ENCODE measurements around the gene PHLDB2.

PHLDB2 gene

DNA sequence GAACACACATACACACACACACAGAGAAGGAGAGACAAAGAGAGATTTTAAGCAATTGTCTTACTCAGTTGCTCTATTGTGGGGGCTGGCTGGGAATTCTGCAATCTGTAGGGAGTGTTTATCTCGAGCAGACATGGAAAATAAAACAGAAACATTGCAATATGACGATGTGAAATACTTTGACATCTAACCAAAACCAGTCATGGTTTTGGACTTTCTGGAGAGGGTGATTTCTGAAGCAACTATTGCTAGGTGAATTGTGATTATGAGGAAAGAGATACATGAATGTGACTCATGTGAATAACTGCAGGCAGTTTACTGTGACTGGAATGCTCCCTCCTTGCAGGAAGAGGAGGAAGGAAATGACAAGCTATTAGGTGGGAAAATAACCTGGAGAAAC is 12.3 kb upstream of the PHLDB2 start:
- Histone ChIP-seq H3K4me3 (ENCODE audit: severe bottlenecking) (no peak overlapping the region), H3K36me3 (ENCODE audit: low read depth) (peaks cover 29% of the 10 kb centered on the region), H3K4me1 (ENCODE audit: insufficient read depth, poor library complexity, severe bottlenecking) (peaks cover 47% of the 10 kb centered on the region), H3K27ac (ENCODE audit: poor library complexity, severe bottlenecking) (peak overlapping the region; percentile 73), H3K9me3 (ENCODE audit: severe bottlenecking) (no peaks in the 10 kb centered on the region), H3K27me3 (ENCODE audit: insufficient read depth, poor library complexity, severe bottlenecking) (no peaks in the 10 kb centered on the region)
- TF ChIP-seq, protein P1, sequence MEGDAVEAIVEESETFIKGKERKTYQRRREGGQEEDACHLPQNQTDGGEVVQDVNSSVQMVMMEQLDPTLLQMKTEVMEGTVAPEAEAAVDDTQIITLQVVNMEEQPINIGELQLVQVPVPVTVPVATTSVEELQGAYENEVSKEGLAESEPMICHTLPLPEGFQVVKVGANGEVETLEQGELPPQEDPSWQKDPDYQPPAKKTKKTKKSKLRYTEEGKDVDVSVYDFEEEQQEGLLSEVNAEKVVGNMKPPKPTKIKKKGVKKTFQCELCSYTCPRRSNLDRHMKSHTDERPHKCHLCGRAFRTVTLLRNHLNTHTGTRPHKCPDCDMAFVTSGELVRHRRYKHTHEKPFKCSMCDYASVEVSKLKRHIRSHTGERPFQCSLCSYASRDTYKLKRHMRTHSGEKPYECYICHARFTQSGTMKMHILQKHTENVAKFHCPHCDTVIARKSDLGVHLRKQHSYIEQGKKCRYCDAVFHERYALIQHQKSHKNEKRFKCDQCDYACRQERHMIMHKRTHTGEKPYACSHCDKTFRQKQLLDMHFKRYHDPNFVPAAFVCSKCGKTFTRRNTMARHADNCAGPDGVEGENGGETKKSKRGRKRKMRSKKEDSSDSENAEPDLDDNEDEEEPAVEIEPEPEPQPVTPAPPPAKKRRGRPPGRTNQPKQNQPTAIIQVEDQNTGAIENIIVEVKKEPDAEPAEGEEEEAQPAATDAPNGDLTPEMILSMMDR (IDR thresholded peaks at IDR 0.05; ENCODE audit: poor library complexity, severe bottlenecking): no peak
- ATAC-seq (ENCODE audit: low read depth) (peak; percentile 68), DNase-seq (ENCODE audit: low spot score) (no peak)

DNA sequence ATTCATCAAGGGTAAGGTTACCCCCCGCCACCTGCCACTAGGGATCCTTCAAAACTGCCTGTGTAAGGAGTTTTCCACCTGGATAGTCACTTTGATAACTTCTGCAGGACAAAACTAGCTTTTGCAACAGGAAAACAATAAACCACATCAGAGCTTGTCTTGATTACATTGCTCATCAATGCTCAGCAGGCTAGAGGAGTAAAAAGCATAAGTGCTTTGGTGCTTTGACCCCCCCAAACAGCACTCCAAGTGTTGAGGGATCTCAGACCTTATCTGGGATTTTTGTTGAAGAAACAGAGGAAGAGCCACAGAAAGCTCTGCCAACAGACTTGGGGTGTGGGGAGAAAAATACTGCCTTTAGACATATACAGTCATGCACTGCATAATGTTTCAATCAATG is 10.8 kb upstream of the PHLDB2 start:
- Histone ChIP-seq H3K4me3 (ENCODE audit: severe bottlenecking) (no peak overlapping the region), H3K36me3 (ENCODE audit: low read depth) (peaks cover 41% of the 10 kb centered on the region), H3K27ac (ENCODE audit: poor library complexity, severe bottlenecking) (peak overlapping the region; percentile 73), H3K4me1 (ENCODE audit: insufficient read depth, poor library complexity, severe bottlenecking) (peaks cover 56% of the 10 kb centered on the region), H3K27me3 (ENCODE audit: insufficient read depth, poor library complexity, severe bottlenecking) (no peaks in the 10 kb centered on the region), H3K9me3 (ENCODE audit: severe bottlenecking) (no peaks in the 10 kb centered on the region)
- TF ChIP-seq, protein P1 (IDR thresholded peaks at IDR 0.05; ENCODE audit: poor library complexity, severe bottlenecking): no peak
- ATAC-seq (ENCODE audit: low read depth) (no peak), DNase-seq (ENCODE audit: low spot score) (no peak)

DNA sequence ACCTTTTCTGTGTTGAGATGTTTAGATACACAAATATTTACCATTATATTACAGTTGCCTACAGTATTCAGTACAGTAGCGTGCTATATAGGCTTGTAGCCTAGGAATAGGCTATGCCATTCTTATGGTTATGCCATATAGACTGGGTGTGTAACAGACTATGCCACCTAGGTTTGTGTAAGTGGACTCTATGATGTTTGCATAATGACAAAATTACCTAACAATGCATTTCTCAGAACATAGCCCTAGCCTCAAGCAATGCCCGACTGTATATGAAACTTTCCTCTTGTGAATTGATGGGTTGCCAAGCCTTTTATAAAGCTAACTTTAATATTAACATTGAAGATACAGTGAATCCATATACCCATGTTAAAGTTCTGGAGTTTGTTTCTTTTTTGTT is 10.3 kb upstream of the PHLDB2 start:
- Histone ChIP-seq H3K27me3 (ENCODE audit: insufficient read depth, poor library complexity, severe bottlenecking) (no peaks in the 10 kb centered on the region), H3K27ac (ENCODE audit: poor library complexity, severe bottlenecking) (peak overlapping the region; percentile 73), H3K4me1 (ENCODE audit: insufficient read depth, poor library complexity, severe bottlenecking) (peaks cover 56% of the 10 kb centered on the region), H3K9me3 (ENCODE audit: severe bottlenecking) (no peaks in the 10 kb centered on the region), H3K36me3 (ENCODE audit: low read depth) (peaks cover 46% of the 10 kb centered on the region), H3K4me3 (ENCODE audit: severe bottlenecking) (no peak overlapping the region)
- DNase-seq (ENCODE audit: low spot score) (no peak), ATAC-seq (ENCODE audit: low read depth) (no peak)
- TF ChIP-seq, protein P1 (IDR thresholded peaks at IDR 0.05; ENCODE audit: poor library complexity, severe bottlenecking): no peak

DNA sequence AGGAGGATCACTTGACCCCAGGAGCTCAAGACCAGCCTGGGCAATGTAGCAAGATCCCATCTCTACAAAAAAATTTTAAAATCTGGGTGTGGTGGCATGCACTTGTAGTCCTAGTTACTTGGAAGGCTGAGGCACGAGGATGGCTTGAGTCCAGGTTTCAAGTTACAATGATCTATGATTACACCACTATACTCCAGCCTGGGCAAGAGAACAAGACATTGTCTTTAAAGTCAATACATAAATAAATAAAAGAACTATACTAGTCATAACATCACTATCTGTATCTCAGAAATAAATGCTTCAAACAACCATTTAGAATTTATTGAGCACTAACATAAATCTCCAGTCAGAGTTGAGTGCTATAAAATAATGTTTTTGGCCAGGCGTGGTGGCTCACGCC is 8.5 kb upstream of the PHLDB2 start:
- Histone ChIP-seq H3K9me3 (ENCODE audit: severe bottlenecking) (no peaks in the 10 kb centered on the region), H3K4me1 (ENCODE audit: insufficient read depth, poor library complexity, severe bottlenecking) (peaks cover 56% of the 10 kb centered on the region), H3K36me3 (ENCODE audit: low read depth) (peaks cover 49% of the 10 kb centered on the region), H3K27ac (ENCODE audit: poor library complexity, severe bottlenecking) (peak overlapping the region; percentile 95), H3K4me3 (ENCODE audit: severe bottlenecking) (no peak overlapping the region), H3K27me3 (ENCODE audit: insufficient read depth, poor library complexity, severe bottlenecking) (no peaks in the 10 kb centered on the region)
- DNase-seq (ENCODE audit: low spot score) (no peak), ATAC-seq (ENCODE audit: low read depth) (0 out of 3 replicates have a peak, but pooled peaks have one; percentile 19)
- TF ChIP-seq, protein P1 (IDR thresholded peaks at IDR 0.05; ENCODE audit: poor library complexity, severe bottlenecking): no peak

DNA sequence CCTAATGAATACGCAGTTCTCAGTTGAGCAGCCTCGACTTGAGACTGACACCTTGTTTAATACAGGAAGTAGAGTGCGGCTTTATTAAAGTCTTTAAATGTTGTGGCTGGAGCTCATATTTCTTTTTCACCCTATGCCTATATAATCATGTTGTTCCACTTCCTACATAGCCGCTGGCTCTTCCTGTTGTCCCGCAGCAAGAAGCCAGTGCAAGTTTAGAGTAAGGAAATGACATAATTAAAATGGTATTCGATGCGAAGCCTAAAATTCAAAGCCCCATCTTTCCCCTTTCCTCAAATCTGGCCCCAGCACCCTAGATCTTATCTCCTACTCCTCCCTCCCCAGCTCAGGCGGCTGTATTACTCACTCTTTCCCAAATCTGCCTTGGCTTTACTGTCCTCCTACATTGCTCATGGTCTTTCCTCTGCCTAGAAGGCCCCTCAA is 7.5 kb upstream of the PHLDB2 start:
- ATAC-seq (ENCODE audit: low read depth) (peak; percentile 77), DNase-seq (ENCODE audit: low spot score) (peak; percentile 57)
- peak overlapping the region; percentile 95 for H3K27ac ChIP-seq (ENCODE audit: poor library complexity, severe bottlenecking)
- no peaks in the 10 kb centered on the region for H3K9me3 ChIP-seq (ENCODE audit: severe bottlenecking)
- no peak overlapping the region for H3K4me3 ChIP-seq (ENCODE audit: severe bottlenecking)
- H3K27me3 ChIP-seq (ENCODE audit: insufficient read depth, poor library complexity, severe bottlenecking): no peaks in the 10 kb centered on the region
- H3K36me3 ChIP-seq (ENCODE audit: low read depth): peaks cover 39% of the 10 kb centered on the region
- TF ChIP-seq, protein P1 (IDR thresholded peaks at IDR 0.05; ENCODE audit: poor library complexity, severe bottlenecking): no peak
- peaks cover 46% of the 10 kb centered on the region for H3K4me1 ChIP-seq (ENCODE audit: insufficient read depth, poor library complexity, severe bottlenecking)

All from RWPE2 (cell line).